ENCODE results near the gene TSBP1. TPM values are rescaled to one million over a fixed set of nuclear protein-coding genes. Genes with fewer than 3 reads are reported as not detected.

The TSBP1 gene
- total and polyA plus RNA-seq, 2 of the 13 experiments (the other 11 are each of a cell fraction or from before 2014, with no cell fraction given) = not detected

- H2AFZ ChIP-seq (ENCODE audit: low read length) = no peak overlapping the region
- 6% methylated on average over 9 of the region's 9 CpGs for WGBS (ENCODE audit: low lambda C conversion rate)
- TF ChIP-seq SOX5 (CRISPR knock-in tag; IDR thresholded peaks at IDR 0.05; ENCODE audit: borderline replicate concordance) = no peak
- TF ChIP-seq ZMAT5 (CRISPR knock-in tag; IDR thresholded peaks at IDR 0.05; ENCODE audit: borderline replicate concordance, low read depth) = no peak
- no peak for TF ChIP-seq NFE2L1 (CRISPR knock-in tag; IDR thresholded peaks at IDR 0.05; ENCODE audit: borderline replicate concordance)
- TF ChIP-seq ZNF30 (CRISPR knock-in tag; IDR thresholded peaks at IDR 0.05) = no peak
- TF ChIP-seq POLR2AphosphoS5 (IDR thresholded peaks at IDR 0.05; ENCODE audit: low read depth, low read length) = no peak
- no peak for TF ChIP-seq ZNF501 (CRISPR knock-in tag; IDR thresholded peaks at IDR 0.05)
- no peak for TF ChIP-seq ZNF12 (CRISPR knock-in tag; IDR thresholded peaks at IDR 0.05)
- TF ChIP-seq SP1 (IDR thresholded peaks at IDR 0.05) = no peak
- TF ChIP-seq SP1 (CRISPR knock-in tag; IDR thresholded peaks at IDR 0.05) = no peak
- TF ChIP-seq AHR (CRISPR knock-in tag; IDR thresholded peaks at IDR 0.05) = no peak
- no peak for TF ChIP-seq ZNF232 (CRISPR knock-in tag; IDR thresholded peaks at IDR 0.05; ENCODE audit: borderline replicate concordance)
- no peak for TF ChIP-seq EHMT2 (IDR thresholded peaks at IDR 0.05; ENCODE audit: borderline replicate concordance, low read depth, low read length)
- TF ChIP-seq ZNF549 (CRISPR knock-in tag; IDR thresholded peaks at IDR 0.05) = no peak
- TF ChIP-seq LRRFIP1 (CRISPR knock-in tag; conservative IDR thresholded peaks at IDR 0.05) = no peak
- TF ChIP-seq, protein P1, sequence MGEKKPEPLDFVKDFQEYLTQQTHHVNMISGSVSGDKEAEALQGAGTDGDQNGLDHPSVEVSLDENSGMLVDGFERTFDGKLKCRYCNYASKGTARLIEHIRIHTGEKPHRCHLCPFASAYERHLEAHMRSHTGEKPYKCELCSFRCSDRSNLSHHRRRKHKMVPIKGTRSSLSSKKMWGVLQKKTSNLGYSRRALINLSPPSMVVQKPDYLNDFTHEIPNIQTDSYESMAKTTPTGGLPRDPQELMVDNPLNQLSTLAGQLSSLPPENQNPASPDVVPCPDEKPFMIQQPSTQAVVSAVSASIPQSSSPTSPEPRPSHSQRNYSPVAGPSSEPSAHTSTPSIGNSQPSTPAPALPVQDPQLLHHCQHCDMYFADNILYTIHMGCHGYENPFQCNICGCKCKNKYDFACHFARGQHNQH (CRISPR knock-in tag; IDR thresholded peaks at IDR 0.05) = no peak
- no peak for TF ChIP-seq ZBTB8A (CRISPR knock-in tag; IDR thresholded peaks at IDR 0.05; ENCODE audit: borderline replicate concordance, low read depth)
- ATAC-seq (no peak), DNase-seq (ENCODE audit: low spot score) (no peak), FAIRE-seq (no peak)
- H3K79me2 ChIP-seq (ENCODE audit: insufficient read depth, low read length) = no peaks in the 10 kb centered on the region
- ChIA-PET POLR2A (no interaction called here), CTCF (ENCODE audit: low intra/inter-chr PET ratio, low total read pairs) (no interaction called here)
- intact Hi-C loops (cut with micrococcal nuclease; ENCODE audit: unreplicated experiment) (no loop called here), in situ Hi-C loops (cut with HindIII; ENCODE audit: extremely low pct_ligation_motif_present, low pct_unique_long_range_greater_than_20kb) (loop anchor here (5.0 kb wide), 1 partner anchor 386 kb away; no protein-coding TSS in a partner anchor)
- no peaks in the 10 kb centered on the region for H4K20me1 ChIP-seq (ENCODE audit: insufficient read depth, low read length)
- no TSS peak for BruUV-seq (replicated peaks)
- no peak overlapping the region for H3K9ac ChIP-seq (ENCODE audit: insufficient read depth, low read depth, low read length)
- no peaks in the 10 kb centered on the region for H3K9me3 ChIP-seq (ENCODE audit: low read length)
- H3K27me3 ChIP-seq (ENCODE audit: control insufficient read depth in 1 of 2, insufficient read depth in 2 of 2, low read length in 2 of 2) = peaks cover 5 to 42% of the 10 kb centered on the region in 2 experiments; a peak in 4 of 5 replicates
- no peak overlapping the region for H3K27ac ChIP-seq (ENCODE audit: extremely low read length, insufficient read depth, low read length)
- H3K4me1 ChIP-seq (ENCODE audit: insufficient read depth, low read length) = no peaks in the 10 kb centered on the region
- no peaks in the 10 kb centered on the region for H3K36me3 ChIP-seq (replicated peaks in 1 of 2; ENCODE audit: control insufficient read depth in 1 of 2, insufficient read depth in 2 of 2, low read length in 2 of 2)
- H3K4me3 ChIP-seq (replicated peaks in 1 of 3; ENCODE audit: insufficient read depth in 1 of 3, low read depth in 2 of 3, low read length in 3 of 3) = no peak overlapping the region
- H3K4me2 ChIP-seq (ENCODE audit: low read depth, low read length) = no peak overlapping the region
Measured at GRCh38 chr6:32411566-32412327, 40.0 kb upstream of the TSBP1 start.

All from HepG2 (cell line).